HepG2 (cell line): ENCODE data around the gene TAF1B. TPM values are rescaled to one million over a fixed set of nuclear protein-coding genes. Genes with fewer than 3 reads are reported as not detected.

Source experiments
- CAMTA2 ChIP-seq: sonication (generic); formaldehyde crosslinking; IDR thresholded peaks from 2 replicates; pipeline ENCODE4 v1.4.0; 2020; ENCODE audit warnings: mild to moderate bottlenecking, missing genetic modification reagents, borderline replicate concordance
- CBX5 ChIP-seq: sonication (generic); formaldehyde crosslinking; IDR thresholded peaks from 2 replicates; pipeline ENCODE4 v1.4.0; 2020; ENCODE audit warnings: missing genetic modification reagents, borderline replicate concordance
- FOXA1 ChIP-seq, 2 experiments: fragments of 450-650 bp in 1 of 2; sonication (generic) in 1 of 2; formaldehyde crosslinking in 1 of 2; IDR thresholded peaks; 2 replicates each; pipeline versions ENCODE4 v1.4.0 to v1.6.1; 2016 to 2020; ENCODE audit warnings: missing genetic modification reagents in 1 of 2
- HHEX ChIP-seq: IDR thresholded peaks from 2 replicates; pipeline ENCODE4 v1.6.1; 2016; ENCODE audit warnings: control low read depth
- IRF2 ChIP-seq: IDR thresholded peaks from 2 replicates; pipeline ENCODE4 v1.6.1; 2018; ENCODE audit warnings: missing genetic modification reagents, missing compliant biosample characterization
- JUND ChIP-seq: sonication (generic); formaldehyde crosslinking; IDR thresholded peaks from 2 replicates; pipeline ENCODE4 v1.8.0; 2022; ENCODE audit warnings: mild to moderate bottlenecking, missing genetic modification reagents
- MED1 ChIP-seq: sonication (generic); formaldehyde crosslinking; IDR thresholded peaks from 2 replicates; pipeline ENCODE4 v1.4.0; 2020; ENCODE audit warnings: missing genetic modification reagents
- MTA1 ChIP-seq: sonication (generic); formaldehyde crosslinking; IDR thresholded peaks from 2 replicates; pipeline ENCODE4 v1.4.0; 2020; ENCODE audit warnings: missing genetic modification reagents, mild to moderate bottlenecking, borderline replicate concordance
- RAD51 ChIP-seq: fragments of 450-650 bp; IDR thresholded peaks from 2 replicates; pipeline ENCODE4 v1.6.1; 2016; ENCODE audit warnings: borderline replicate concordance
- SOX5 ChIP-seq: IDR thresholded peaks from 2 replicates; pipeline ENCODE4 v1.6.1; 2016; ENCODE audit warnings: borderline replicate concordance
- TBL1XR1 ChIP-seq: fragments of 150-350 bp; IDR thresholded peaks from 2 replicates; pipeline ENCODE4 v1.6.1; 2014; ENCODE audit warnings: borderline replicate concordance, low read length; ENCODE audit not compliant: partially characterized antibody
- ZNF12 ChIP-seq: sonication (generic); formaldehyde crosslinking; IDR thresholded peaks from 2 replicates; pipeline ENCODE4 v1.5.0; 2020; ENCODE audit warnings: missing genetic modification reagents
- ZNF256 ChIP-seq: sonication (generic); formaldehyde crosslinking; conservative IDR thresholded peaks from 2 replicates; pipeline ENCODE4 v1.4.0; 2020; ENCODE audit warnings: missing genetic modification reagents
- ZNF3 ChIP-seq: IDR thresholded peaks from 2 replicates; pipeline ENCODE4 v1.7.0; 2017; ENCODE audit warnings: inconsistent platforms
- ZNF329 ChIP-seq: sonication (generic); formaldehyde crosslinking; IDR thresholded peaks from 2 replicates; pipeline ENCODE4 v1.9.0; 2021; ENCODE audit warnings: low read depth, mild to moderate bottlenecking, missing genetic modification reagents
- ZNF34 ChIP-seq: sonication (generic); formaldehyde crosslinking; IDR thresholded peaks from 2 replicates; pipeline ENCODE4 v1.4.0; 2020; ENCODE audit warnings: mild to moderate bottlenecking, missing genetic modification reagents, borderline replicate concordance
- polyA plus RNA-seq, 8 experiments: library from polyadenylated mRNA; depleted of rRNA in 3 of 8; stranded (reverse) in 7 of 8; unstranded in 1 of 8; fragments of >200 nt; fragmentation: Illumina TruSeq in 4 of 8; extraction: Trizol in 4 of 8; gene quantifications; 2 replicates each; pipeline versions ENCODE4 v1.2.1 to v1.2.3, GENCODE V29; 2011 to 2016; ENCODE audit warnings: low read depth in 4 of 8, missing spikeins in 1 of 8, mixed read lengths in 1 of 8; ENCODE audit not compliant: insufficient read depth in 1 of 8
- total RNA-seq, 5 experiments: library from RNA; depleted of rRNA; stranded (reverse); fragments of >200 nt; fragmentation: Illumina TruSeq; extraction: Trizol; gene quantifications; 2 replicates each; pipeline ENCODE4 v1.2.3, GENCODE V29; 2016; ENCODE audit warnings: low read depth in 1 of 5
- TF ChIP-seq, protein P1 (sequence below): sonication (generic); formaldehyde crosslinking; IDR thresholded peaks from 2 replicates; pipeline ENCODE4 v1.4.0; 2020; ENCODE audit warnings: mild to moderate bottlenecking, low read depth, missing genetic modification reagents
- TF ChIP-seq, protein P2 (sequence below): sonication (generic); formaldehyde crosslinking; IDR thresholded peaks from 2 replicates; pipeline ENCODE4 v1.4.0; 2020; ENCODE audit warnings: missing genetic modification reagents, borderline replicate concordance
- TF ChIP-seq, protein P3 (sequence below): sonication (generic); formaldehyde crosslinking; IDR thresholded peaks from 2 replicates; pipeline ENCODE4 v1.4.0; 2020; ENCODE audit warnings: low read depth, mild to moderate bottlenecking, missing genetic modification reagents
- TF ChIP-seq, protein P4 (sequence below): sonication (generic); formaldehyde crosslinking; IDR thresholded peaks from 2 replicates; pipeline ENCODE4 v1.8.0; 2022; ENCODE audit warnings: mild to moderate bottlenecking, missing genetic modification reagents

TAF1B gene
- total and polyA plus RNA-seq, 2 of the 13 experiments (the other 11 are each of a cell fraction or from before 2014, with no cell fraction given) = 13.3 to 27.7 TPM

DNA sequence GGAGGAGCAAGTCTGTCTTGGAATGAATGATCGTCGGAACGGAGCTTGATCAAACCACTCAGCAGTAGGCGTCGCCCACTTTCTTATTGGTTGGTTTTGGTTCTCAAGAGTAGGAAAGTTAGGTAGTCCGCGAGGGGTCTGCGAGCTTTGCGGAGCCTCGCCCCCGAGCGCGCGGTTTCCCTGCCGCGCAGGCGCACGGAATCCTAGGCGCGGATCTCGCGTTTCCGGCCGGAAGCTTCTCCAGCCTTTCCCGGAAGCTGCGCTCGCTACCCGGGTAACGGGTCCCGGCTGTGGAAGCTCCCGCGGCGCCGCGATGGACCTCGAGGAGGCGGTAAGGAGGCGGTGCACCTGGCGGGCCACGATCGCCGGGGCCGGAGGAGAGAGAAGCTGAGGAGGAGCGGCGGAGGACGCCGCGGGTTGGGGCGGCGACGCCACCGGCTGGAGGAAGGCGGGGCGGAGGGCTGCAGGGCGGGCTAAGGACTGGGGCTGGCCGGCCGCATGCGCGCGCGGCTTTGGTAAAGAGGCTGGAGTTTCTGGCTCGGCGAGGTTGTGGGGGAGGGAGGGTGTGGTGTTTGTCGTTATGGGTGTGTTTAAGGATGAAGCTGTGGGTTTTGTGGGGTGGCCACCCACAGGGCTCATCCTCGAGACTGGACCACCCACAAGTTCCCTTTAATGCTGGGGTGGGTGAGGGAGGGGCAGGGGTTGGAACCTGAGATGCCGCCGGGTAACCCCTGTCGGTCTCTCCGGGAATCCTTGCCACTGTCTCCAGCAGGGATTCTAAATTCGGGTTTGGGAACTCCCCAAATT, at the start of gene TAF1B (continued):
- TF ChIP-seq MED1 (CRISPR knock-in tag) (peak; percentile 83), TBL1XR1 (no peak), FOXA1 (IDR thresholded peaks at IDR 0.05) (no peak), FOXA1 (CRISPR knock-in tag; IDR thresholded peaks at IDR 0.05) (no peak), ZNF34 (no peak), ZNF256 (CRISPR knock-in tag) (0 out of 2 replicates have a peak, but pooled peaks have one; percentile 64), ZNF12 (CRISPR knock-in tag) (no peak; the same call in 1 of the 2 replicates), CAMTA2 (CRISPR knock-in tag) (0 out of 2 replicates have a peak, but pooled peaks have one; percentile 87), SOX5 (CRISPR knock-in tag) (peak; percentile 37), HHEX (CRISPR knock-in tag) (no peak), IRF2 (CRISPR knock-in tag) (no peak; the same call in 1 of the 2 replicates), JUND (CRISPR knock-in tag) (no peak), CBX5 (CRISPR knock-in tag) (no peak), MTA1 (CRISPR knock-in tag) (peak; percentile 86; the same call in 1 of the 2 replicates), ZNF329 (CRISPR knock-in tag) (no peak; the same call in 1 of the 2 replicates), RAD51 (no peak), ZNF3 (no peak)
- TF ChIP-seq, protein P1, sequence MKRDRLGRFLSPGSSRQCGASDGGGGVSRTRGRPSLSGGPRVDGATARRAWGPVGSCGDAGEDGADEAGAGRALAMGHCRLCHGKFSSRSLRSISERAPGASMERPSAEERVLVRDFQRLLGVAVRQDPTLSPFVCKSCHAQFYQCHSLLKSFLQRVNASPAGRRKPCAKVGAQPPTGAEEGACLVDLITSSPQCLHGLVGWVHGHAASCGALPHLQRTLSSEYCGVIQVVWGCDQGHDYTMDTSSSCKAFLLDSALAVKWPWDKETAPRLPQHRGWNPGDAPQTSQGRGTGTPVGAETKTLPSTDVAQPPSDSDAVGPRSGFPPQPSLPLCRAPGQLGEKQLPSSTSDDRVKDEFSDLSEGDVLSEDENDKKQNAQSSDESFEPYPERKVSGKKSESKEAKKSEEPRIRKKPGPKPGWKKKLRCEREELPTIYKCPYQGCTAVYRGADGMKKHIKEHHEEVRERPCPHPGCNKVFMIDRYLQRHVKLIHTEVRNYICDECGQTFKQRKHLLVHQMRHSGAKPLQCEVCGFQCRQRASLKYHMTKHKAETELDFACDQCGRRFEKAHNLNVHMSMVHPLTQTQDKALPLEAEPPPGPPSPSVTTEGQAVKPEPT (CRISPR knock-in tag) = peak; percentile 42; the same call in 1 of the 2 replicates
- TF ChIP-seq, protein P2, sequence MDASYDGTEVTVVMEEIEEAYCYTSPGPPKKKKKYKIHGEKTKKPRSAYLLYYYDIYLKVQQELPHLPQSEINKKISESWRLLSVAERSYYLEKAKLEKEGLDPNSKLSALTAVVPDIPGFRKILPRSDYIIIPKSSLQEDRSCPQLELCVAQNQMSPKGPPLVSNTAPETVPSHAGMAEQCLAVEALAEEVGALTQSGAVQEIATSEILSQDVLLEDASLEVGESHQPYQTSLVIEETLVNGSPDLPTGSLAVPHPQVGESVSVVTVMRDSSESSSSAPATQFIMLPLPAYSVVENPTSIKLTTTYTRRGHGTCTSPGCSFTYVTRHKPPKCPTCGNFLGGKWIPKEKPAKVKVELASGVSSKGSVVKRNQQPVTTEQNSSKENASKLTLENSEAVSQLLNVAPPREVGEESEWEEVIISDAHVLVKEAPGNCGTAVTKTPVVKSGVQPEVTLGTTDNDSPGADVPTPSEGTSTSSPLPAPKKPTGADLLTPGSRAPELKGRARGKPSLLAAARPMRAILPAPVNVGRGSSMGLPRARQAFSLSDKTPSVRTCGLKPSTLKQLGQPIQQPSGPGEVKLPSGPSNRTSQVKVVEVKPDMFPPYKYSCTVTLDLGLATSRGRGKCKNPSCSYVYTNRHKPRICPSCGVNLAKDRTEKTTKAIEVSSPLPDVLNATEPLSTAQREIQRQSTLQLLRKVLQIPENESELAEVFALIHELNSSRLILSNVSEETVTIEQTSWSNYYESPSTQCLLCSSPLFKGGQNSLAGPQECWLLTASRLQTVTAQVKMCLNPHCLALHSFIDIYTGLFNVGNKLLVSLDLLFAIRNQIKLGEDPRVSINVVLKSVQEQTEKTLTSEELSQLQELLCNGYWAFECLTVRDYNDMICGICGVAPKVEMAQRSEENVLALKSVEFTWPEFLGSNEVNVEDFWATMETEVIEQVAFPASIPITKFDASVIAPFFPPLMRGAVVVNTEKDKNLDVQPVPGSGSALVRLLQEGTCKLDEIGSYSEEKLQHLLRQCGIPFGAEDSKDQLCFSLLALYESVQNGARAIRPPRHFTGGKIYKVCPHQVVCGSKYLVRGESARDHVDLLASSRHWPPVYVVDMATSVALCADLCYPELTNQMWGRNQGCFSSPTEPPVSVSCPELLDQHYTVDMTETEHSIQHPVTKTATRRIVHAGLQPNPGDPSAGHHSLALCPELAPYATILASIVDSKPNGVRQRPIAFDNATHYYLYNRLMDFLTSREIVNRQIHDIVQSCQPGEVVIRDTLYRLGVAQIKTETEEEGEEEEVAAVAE (CRISPR knock-in tag) = peak; percentile 64; the same call in 1 of the 2 replicates
- TF ChIP-seq, protein P3, sequence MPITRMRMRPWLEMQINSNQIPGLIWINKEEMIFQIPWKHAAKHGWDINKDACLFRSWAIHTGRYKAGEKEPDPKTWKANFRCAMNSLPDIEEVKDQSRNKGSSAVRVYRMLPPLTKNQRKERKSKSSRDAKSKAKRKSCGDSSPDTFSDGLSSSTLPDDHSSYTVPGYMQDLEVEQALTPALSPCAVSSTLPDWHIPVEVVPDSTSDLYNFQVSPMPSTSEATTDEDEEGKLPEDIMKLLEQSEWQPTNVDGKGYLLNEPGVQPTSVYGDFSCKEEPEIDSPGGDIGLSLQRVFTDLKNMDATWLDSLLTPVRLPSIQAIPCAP (CRISPR knock-in tag) = no peak
- TF ChIP-seq, protein P4, sequence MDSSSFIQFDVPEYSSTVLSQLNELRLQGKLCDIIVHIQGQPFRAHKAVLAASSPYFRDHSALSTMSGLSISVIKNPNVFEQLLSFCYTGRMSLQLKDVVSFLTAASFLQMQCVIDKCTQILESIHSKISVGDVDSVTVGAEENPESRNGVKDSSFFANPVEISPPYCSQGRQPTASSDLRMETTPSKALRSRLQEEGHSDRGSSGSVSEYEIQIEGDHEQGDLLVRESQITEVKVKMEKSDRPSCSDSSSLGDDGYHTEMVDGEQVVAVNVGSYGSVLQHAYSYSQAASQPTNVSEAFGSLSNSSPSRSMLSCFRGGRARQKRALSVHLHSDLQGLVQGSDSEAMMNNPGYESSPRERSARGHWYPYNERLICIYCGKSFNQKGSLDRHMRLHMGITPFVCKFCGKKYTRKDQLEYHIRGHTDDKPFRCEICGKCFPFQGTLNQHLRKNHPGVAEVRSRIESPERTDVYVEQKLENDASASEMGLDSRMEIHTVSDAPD (CRISPR knock-in tag) = no peak; the same call in none of the 2 replicates
